ENCODE data around the gene MAP4K4. TPM values are rescaled to one million over a fixed set of nuclear protein-coding genes. Genes with fewer than 3 reads are reported as not detected.
"Not testable (repeated sequence)": the region's sequence is repeated elsewhere in the genome, so short reads cannot be mapped to it uniquely, and the experiment has no call there.

Gene MAP4K4
- total RNA-seq, 1 experiment from 2014 or later = 58.7 TPM

GRCh38 chr2:101771227-101771902 is 73.9 kb downstream of the MAP4K4 start:
- no peak overlapping the region for H3K4me3 ChIP-seq (ENCODE audit: insufficient read depth, low read depth, low read length)
- no peaks in the 10 kb centered on the region for H3K36me3 ChIP-seq (replicated peaks; ENCODE audit: control insufficient read depth, insufficient read depth, low read length)
- no peak for DNase-seq
- H3K27me3 ChIP-seq (ENCODE audit: control insufficient read depth, insufficient read depth, low read length) = no peaks in the 10 kb centered on the region

- no peak for DNase-seq
- H3K27me3 ChIP-seq (ENCODE audit: control insufficient read depth, insufficient read depth, low read length) = no peaks in the 10 kb centered on the region
- H3K36me3 ChIP-seq (replicated peaks; ENCODE audit: control insufficient read depth, insufficient read depth, low read length) = no peaks in the 10 kb centered on the region
- no peak overlapping the region for H3K4me3 ChIP-seq (ENCODE audit: insufficient read depth, low read depth, low read length)
Observed at GRCh38 chr2:101771910-101772321, 74.4 kb downstream of the MAP4K4 start.

GRCh38 chr2:101773137-101773536 is 75.6 kb downstream of the MAP4K4 start:
- DNase-seq = no peak
- Histone ChIP-seq H3K36me3 (replicated peaks; ENCODE audit: control insufficient read depth, insufficient read depth, low read length) (no peaks in the 10 kb centered on the region), H3K27me3 (ENCODE audit: control insufficient read depth, insufficient read depth, low read length) (no peaks in the 10 kb centered on the region), H3K4me3 (ENCODE audit: insufficient read depth, low read depth, low read length) (no peak overlapping the region)

- not testable (repeated sequence) for H3K4me3 ChIP-seq (ENCODE audit: insufficient read depth, low read depth, low read length); DNase-seq; H3K27me3 ChIP-seq (ENCODE audit: control insufficient read depth, insufficient read depth, low read length); H3K36me3 ChIP-seq (replicated peaks; ENCODE audit: control insufficient read depth, insufficient read depth, low read length)
Observed at GRCh38 chr2:101773961-101774360, 76.5 kb downstream of the MAP4K4 start.

- Histone ChIP-seq H3K36me3 (replicated peaks; ENCODE audit: control insufficient read depth, insufficient read depth, low read length) (no peaks in the 10 kb centered on the region), H3K4me3 (ENCODE audit: insufficient read depth, low read depth, low read length) (no peak overlapping the region), H3K27me3 (ENCODE audit: control insufficient read depth, insufficient read depth, low read length) (no peaks in the 10 kb centered on the region)
- no peak for DNase-seq
Observed at GRCh38 chr2:101775092-101775491, 77.6 kb downstream of the MAP4K4 start.

GRCh38 chr2:101775636-101776035 is 78.1 kb downstream of the MAP4K4 start:
- no peaks in the 10 kb centered on the region for H3K27me3 ChIP-seq (ENCODE audit: control insufficient read depth, insufficient read depth, low read length)
- no peak overlapping the region for H3K4me3 ChIP-seq (ENCODE audit: insufficient read depth, low read depth, low read length)
- H3K36me3 ChIP-seq (replicated peaks; ENCODE audit: control insufficient read depth, insufficient read depth, low read length) = no peaks in the 10 kb centered on the region
- no peak for DNase-seq

GRCh38 chr2:101776172-101777043 is 78.9 kb downstream of the MAP4K4 start:
- no peak for DNase-seq
- Histone ChIP-seq H3K36me3 (replicated peaks; ENCODE audit: control insufficient read depth, insufficient read depth, low read length) (no peaks in the 10 kb centered on the region), H3K4me3 (ENCODE audit: insufficient read depth, low read depth, low read length) (no peak overlapping the region)

GRCh38 chr2:101777337-101777736 is 79.8 kb downstream of the MAP4K4 start:
- no peak for DNase-seq
- Histone ChIP-seq H3K4me3 (ENCODE audit: insufficient read depth, low read depth, low read length) (no peak overlapping the region), H3K36me3 (replicated peaks; ENCODE audit: control insufficient read depth, insufficient read depth, low read length) (no peaks in the 10 kb centered on the region), H3K27me3 (ENCODE audit: control insufficient read depth, insufficient read depth, low read length) (no peaks in the 10 kb centered on the region)

More at GRCh38 chr2:101776172-101777043, 78.9 kb downstream of the MAP4K4 start:
- no peaks in the 10 kb centered on the region for H3K27me3 ChIP-seq (ENCODE audit: control insufficient read depth, insufficient read depth, low read length)

- Histone ChIP-seq H3K36me3 (replicated peaks; ENCODE audit: control insufficient read depth, insufficient read depth, low read length) (no peaks in the 10 kb centered on the region), H3K27me3 (ENCODE audit: control insufficient read depth, insufficient read depth, low read length) (no peaks in the 10 kb centered on the region), H3K4me3 (ENCODE audit: insufficient read depth, low read depth, low read length) (no peak overlapping the region)
- no peak for DNase-seq
Observed at GRCh38 chr2:101778102-101778501, 80.6 kb downstream of the MAP4K4 start.

GRCh38 chr2:101779190-101779589 is 81.7 kb downstream of the MAP4K4 start:
- Histone ChIP-seq H3K36me3 (replicated peaks; ENCODE audit: control insufficient read depth, insufficient read depth, low read length) (no peaks in the 10 kb centered on the region), H3K27me3 (ENCODE audit: control insufficient read depth, insufficient read depth, low read length) (no peaks in the 10 kb centered on the region), H3K4me3 (ENCODE audit: insufficient read depth, low read depth, low read length) (no peak overlapping the region)
- DNase-seq = no peak

GRCh38 chr2:101779656-101780055 is 82.1 kb downstream of the MAP4K4 start:
- no peaks in the 10 kb centered on the region for H3K27me3 ChIP-seq (ENCODE audit: control insufficient read depth, insufficient read depth, low read length)
- H3K36me3 ChIP-seq (replicated peaks; ENCODE audit: control insufficient read depth, insufficient read depth, low read length) = no peaks in the 10 kb centered on the region
- no peak overlapping the region for H3K4me3 ChIP-seq (ENCODE audit: insufficient read depth, low read depth, low read length)
- DNase-seq = no peak

- Histone ChIP-seq H3K4me3 (ENCODE audit: insufficient read depth, low read depth, low read length) (no peak overlapping the region), H3K27me3 (ENCODE audit: control insufficient read depth, insufficient read depth, low read length) (no peaks in the 10 kb centered on the region), H3K36me3 (replicated peaks; ENCODE audit: control insufficient read depth, insufficient read depth, low read length) (no peaks in the 10 kb centered on the region)
- no peak for DNase-seq
Observed at GRCh38 chr2:101781326-101781725, 83.8 kb downstream of the MAP4K4 start.

GRCh38 chr2:101781791-101782426 is 84.4 kb downstream of the MAP4K4 start:
- no peaks in the 10 kb centered on the region for H3K27me3 ChIP-seq (ENCODE audit: control insufficient read depth, insufficient read depth, low read length)
- DNase-seq = no peak
- H3K36me3 ChIP-seq (replicated peaks; ENCODE audit: control insufficient read depth, insufficient read depth, low read length) = no peaks in the 10 kb centered on the region
- H3K4me3 ChIP-seq (ENCODE audit: insufficient read depth, low read depth, low read length) = no peak overlapping the region

- no peak for DNase-seq
- Histone ChIP-seq H3K4me3 (ENCODE audit: insufficient read depth, low read depth, low read length) (no peak overlapping the region), H3K27me3 (ENCODE audit: control insufficient read depth, insufficient read depth, low read length) (no peaks in the 10 kb centered on the region), H3K36me3 (replicated peaks; ENCODE audit: control insufficient read depth, insufficient read depth, low read length) (no peaks in the 10 kb centered on the region)
Observed at GRCh38 chr2:101782427-101782792, 84.9 kb downstream of the MAP4K4 start.

- H3K4me3 ChIP-seq (ENCODE audit: insufficient read depth, low read depth, low read length) = no peak overlapping the region
- no peak for DNase-seq
- no peaks in the 10 kb centered on the region for H3K27me3 ChIP-seq (ENCODE audit: control insufficient read depth, insufficient read depth, low read length)
- no peaks in the 10 kb centered on the region; the same call in 1 of the 2 replicates for H3K36me3 ChIP-seq (replicated peaks; ENCODE audit: control insufficient read depth, insufficient read depth, low read length)
Observed at GRCh38 chr2:101787097-101787496, 89.6 kb downstream of the MAP4K4 start.
